Central memory CD4-positive, alpha-beta T cell (primary cell): Measurements from ENCODE around the gene UBLCP1.

Experiments
- DNase-seq: peaks from one replicate; pipeline ENCODE4 v3.0.0; 2022

Gene UBLCP1

DNA sequence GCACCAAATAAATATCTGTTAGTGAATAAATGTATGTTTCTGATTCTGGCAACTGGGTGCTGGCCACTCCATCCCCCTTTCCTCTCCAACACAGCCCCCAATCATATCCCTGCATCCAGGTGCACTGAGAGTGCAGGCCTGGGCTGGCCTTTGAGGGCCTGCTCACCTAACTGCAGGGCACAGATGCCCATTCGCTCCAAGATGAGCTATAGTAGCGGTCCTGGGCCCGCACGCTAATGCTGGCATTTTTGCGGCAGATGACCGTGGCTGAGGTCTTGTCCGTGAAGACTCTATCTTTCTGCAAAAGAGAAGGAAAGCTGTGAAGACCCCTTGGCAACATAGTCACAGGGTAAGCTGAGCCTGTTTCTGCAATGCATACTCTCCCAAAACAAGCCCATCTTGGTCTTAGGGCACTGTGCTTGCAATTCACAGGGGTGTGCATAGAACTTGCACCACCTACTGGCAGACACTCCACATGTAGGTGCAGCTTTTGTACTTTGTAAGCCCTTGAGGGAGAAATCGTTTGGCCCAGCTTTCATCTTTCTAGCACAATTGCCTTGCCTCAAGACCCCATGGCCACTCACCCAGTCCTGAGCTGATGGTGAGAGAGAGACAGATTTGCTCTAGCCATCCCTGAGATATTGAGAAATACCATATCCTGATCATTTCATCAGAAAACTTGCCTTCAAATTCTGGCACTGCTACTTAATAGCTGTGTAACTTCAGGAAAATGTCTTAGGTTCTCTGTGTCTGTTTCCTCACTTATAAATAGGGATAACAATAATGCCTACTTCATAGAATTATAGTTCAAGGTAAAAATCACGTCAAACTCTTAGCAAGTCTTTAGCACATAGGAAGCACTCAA, 53.7 kb downstream of the UBLCP1 start:
- DNase-seq = peak; percentile 15

- DNase-seq = no peak
These were observed 54.8 kb downstream of the UBLCP1 start for GRCh38 chr5:159317849-159318248.

GRCh38 chr5:159318448-159318847, 55.4 kb downstream of the UBLCP1 start:
- DNase-seq = no peak

GRCh38 chr5:159319363-159319762, 56.3 kb downstream of the UBLCP1 start:
- DNase-seq = no peak

GRCh38 chr5:159319832-159320231, 56.7 kb downstream of the UBLCP1 start:
- DNase-seq = no peak

GRCh38 chr5:159322180-159322579, 59.1 kb downstream of the UBLCP1 start:
- DNase-seq = no peak

GRCh38 chr5:159324102-159324755, 61.1 kb downstream of the UBLCP1 start:
- no peak for DNase-seq

GRCh38 chr5:159324986-159325385, 61.9 kb downstream of the UBLCP1 start:
- DNase-seq = no peak

GRCh38 chr5:159330131-159330800, 67.2 kb downstream of the UBLCP1 start, which contains the start of gene IL12B:
IL12B (minus strand) TSS chr5:159330487; CDS start chr5:159326782, 3,705 bp downstream.
- DNase-seq = no peak

DNA sequence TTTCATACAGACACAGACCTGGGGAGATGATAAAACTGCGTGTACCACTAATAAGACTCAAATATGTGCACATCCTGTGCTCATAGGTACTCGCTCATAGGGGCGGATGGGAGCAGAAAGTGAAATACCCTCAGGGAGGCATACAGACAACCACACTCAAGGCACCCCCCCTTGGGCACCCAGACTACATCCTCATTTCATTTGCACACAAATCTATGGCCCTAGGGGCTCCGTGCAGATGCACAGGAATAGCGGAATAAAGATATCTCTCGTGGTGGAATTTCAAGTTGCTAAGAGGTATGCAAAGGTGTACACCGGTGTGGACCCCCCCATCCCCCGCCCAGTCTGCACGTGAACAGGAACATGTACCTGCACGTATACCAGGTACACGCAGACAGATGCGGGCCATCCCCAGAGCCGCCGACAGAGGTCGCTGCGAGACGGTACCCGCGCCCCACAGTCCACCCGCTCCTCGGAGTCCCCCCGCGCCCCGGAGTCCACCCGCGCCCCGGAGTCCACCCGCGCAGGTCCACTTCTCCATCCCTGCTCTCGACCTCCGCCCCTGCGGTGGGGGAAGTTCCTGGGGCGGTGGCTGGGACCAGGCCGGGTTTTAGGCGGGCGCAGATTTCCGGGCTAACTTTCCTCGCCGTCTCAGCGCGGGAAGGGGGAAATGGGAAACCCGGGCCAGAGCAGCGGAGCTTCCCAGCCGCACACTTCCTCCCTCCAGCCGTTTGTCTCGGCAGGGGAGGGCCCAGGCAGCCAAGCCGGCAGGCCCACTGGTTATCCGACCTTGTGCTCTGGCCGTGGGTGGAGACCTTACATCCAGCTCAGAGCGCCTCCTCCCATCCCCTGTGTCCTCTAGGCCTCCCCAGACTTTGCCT, 68.2 kb downstream of the UBLCP1 start:
- DNase-seq = peak; percentile 68

DNA sequence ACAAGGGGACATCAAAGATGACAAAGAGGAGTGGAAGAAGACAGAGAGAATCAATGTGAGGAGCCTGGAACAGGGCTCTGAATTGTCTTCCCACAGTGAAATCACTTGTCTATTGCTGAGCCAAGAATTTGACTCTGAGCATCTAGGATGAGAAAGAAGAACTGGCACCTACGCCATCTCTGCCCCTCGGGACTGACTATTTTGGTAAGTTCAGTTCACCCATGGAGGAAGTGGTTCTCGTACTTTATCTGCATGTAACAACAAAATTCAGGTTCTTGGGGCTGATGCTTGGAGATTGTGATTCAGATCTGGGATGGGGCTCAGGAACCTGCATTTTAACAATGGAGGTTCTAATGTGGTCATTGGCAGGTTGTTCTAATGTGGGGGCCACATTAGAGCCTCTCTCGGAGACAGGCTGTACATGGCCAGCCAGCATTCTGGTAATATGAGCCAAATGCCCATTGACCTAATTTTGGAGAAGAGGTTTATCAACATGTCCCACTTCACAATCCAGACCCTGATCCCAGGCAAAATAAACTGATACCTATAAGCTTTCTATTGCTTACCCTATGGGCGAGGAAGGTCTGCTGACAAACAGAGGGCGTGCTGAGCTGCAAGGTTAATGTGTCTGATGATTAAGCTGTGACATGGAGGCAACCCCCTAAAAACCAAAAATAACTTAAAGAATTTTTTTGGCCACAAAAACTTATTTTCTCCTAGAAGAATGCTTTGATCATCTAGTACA, 69.9 kb downstream of the UBLCP1 start:
- no peak for DNase-seq

DNA sequence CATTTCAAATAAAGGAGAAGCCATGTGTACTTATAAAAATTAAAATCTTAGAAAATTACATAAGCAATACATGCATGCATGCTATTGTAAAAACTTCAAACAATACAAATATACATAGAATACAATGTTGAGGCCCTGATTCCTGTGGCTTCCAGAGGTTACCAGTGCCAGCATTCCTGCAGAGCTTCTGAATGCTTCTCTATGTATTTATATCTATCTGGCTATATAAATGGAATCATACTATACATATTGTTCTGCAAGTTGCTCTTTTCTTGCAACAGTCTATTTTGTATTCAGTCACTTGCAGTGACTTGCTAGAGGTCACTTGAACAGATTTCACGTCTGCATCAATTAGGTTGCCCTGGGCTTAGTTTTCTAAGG, 70.4 kb downstream of the UBLCP1 start:
- DNase-seq = no peak
